Smooth muscle cell (in vitro differentiated cells): ENCODE measurements around the gene UGDH. TPM values are rescaled to one million over a fixed set of nuclear protein-coding genes. Genes with fewer than 3 reads are reported as not detected.
A peak's percentile ranks its signal among the peaks of the same experiment; 100 is the strongest.
"Not testable (repeated sequence)": the region's sequence is repeated elsewhere in the genome, so short reads cannot be mapped to it uniquely, and the experiment has no call there.

ENCODE experiments used
- DNase-seq: peaks from one replicate; lab custom pipeline; 2025; ENCODE audit not compliant: unreplicated experiment; lab: John Stamatoyannopoulos, UW
- H2AFZ ChIP-seq: fragments of 200-600 bp; sonication (generic); 2 replicates; pipeline ENCODE4 v1.6.0; 2016; ENCODE audit warnings: antibody characterized with exemption, low read depth, mild to moderate bottlenecking
- H3F3A ChIP-seq: fragments of 200-600 bp; sonication (generic); 2 replicates; pipeline ENCODE4 v1.6.0; 2017; ENCODE audit warnings: antibody characterized with exemption, low read depth
- H3K27ac ChIP-seq: fragments of 200-600 bp; sonication (generic); 2 replicates; pipeline ENCODE4 v1.5.1; 2016; ENCODE audit warnings: low read depth, mild to moderate bottlenecking
- H3K27me3 ChIP-seq: fragments of 200-600 bp; sonication (generic); 2 replicates; pipeline ENCODE4 v1.6.1; 2016; ENCODE audit warnings: low read depth, mild to moderate bottlenecking
- H3K36me3 ChIP-seq: fragments of 200-600 bp; sonication (generic); 2 replicates; pipeline ENCODE4 v1.5.1; 2016; ENCODE audit warnings: low read depth
- H3K4me1 ChIP-seq: fragments of 200-600 bp; sonication (generic); 2 replicates; pipeline ENCODE4 v1.5.1; 2016; ENCODE audit warnings: low read depth
- H3K4me2 ChIP-seq: fragments of 200-600 bp; sonication (generic); 2 replicates; pipeline ENCODE4 v1.6.0; 2016; ENCODE audit warnings: mild to moderate bottlenecking
- H3K4me3 ChIP-seq: fragments of 200-600 bp; sonication (generic); 2 replicates; pipeline ENCODE4 v1.5.1; 2016; ENCODE audit warnings: mild to moderate bottlenecking
- H3K79me2 ChIP-seq: fragments of 200-600 bp; sonication (generic); 2 replicates; pipeline ENCODE4 v1.6.0; 2016; ENCODE audit warnings: low read depth, mild to moderate bottlenecking
- H3K9ac ChIP-seq: fragments of 200-600 bp; sonication (generic); 2 replicates; pipeline ENCODE4 v1.6.0; 2016; ENCODE audit warnings: low read depth
- H3K9me3 ChIP-seq: fragments of 200-600 bp; sonication (generic); replicated peaks from 2 replicates; pipeline ENCODE4 v1.5.1; 2016; ENCODE audit warnings: low read depth
- H4K20me1 ChIP-seq: fragments of 200-600 bp; sonication (generic); 2 replicates; pipeline ENCODE4 v1.6.0; 2016; ENCODE audit warnings: low read depth
- CTCF ChIP-seq: fragments of 200-600 bp; sonication (generic); IDR thresholded peaks from 2 replicates; pipeline ENCODE4 v1.5.1; 2017; ENCODE audit warnings: borderline replicate concordance, mild to moderate bottlenecking, antibody characterized with exemption; ENCODE audit not compliant: insufficient read depth, poor library complexity, severe bottlenecking
- WGBS: methylation state at CpG from one replicate; pipeline ENCODE4 v1.1.7; 2016; ENCODE audit warnings: low lambda C conversion rate; 5-methylcytosine and 5-hydroxymethylcytosine counted together
- polyA plus RNA-seq: library from polyadenylated mRNA; unstranded; fragments of >200 nt; fragmentation: Nextera tagmentation; extraction: Ambion mirVana; gene quantifications from 2 replicates; pipeline ENCODE4 v1.2.1, GENCODE V29; 2016
- total RNA-seq: library from RNA; depleted of rRNA; stranded (reverse); fragments of >200 nt; gene quantifications from 2 replicates; pipeline ENCODE4 v1.2.3, GENCODE V29; 2014

Gene UGDH
- total and polyA plus RNA-seq, 2 experiments from 2014 or later: 98.0 to 128 TPM

GRCh38 chr4:39514888-39515401 lies 12.3 kb downstream of the UGDH start:
- Histone ChIP-seq H2AFZ (no peak overlapping the region), H3K9me3 (no peaks in the 10 kb centered on the region), H3K9ac (no peak overlapping the region), H3K27me3 (no peaks in the 10 kb centered on the region), H3F3A (no peaks in the 10 kb centered on the region), H3K4me2 (no peak overlapping the region), H3K79me2 (peaks cover 58% of the 10 kb centered on the region), H4K20me1 (peaks cover 83% of the 10 kb centered on the region), H3K4me1 (no peaks in the 10 kb centered on the region), H3K27ac (peak overlapping the region; percentile 27), H3K36me3 (peaks cover 16% of the 10 kb centered on the region), H3K4me3 (no peak overlapping the region)
- no peak for DNase-seq
- TF ChIP-seq CTCF: no peak
- WGBS: 77% methylated on average over 4 of the region's 4 CpGs

GRCh38 chr4:39514266-39514665 lies 13.0 kb downstream of the UGDH start:
- not testable (repeated sequence) for H3K9me3 ChIP-seq, H2AFZ ChIP-seq, H3K9ac ChIP-seq, H3K4me1 ChIP-seq, H3K27me3 ChIP-seq, H3K4me2 ChIP-seq, H3K4me3 ChIP-seq, H3F3A ChIP-seq, DNase-seq, H3K27ac ChIP-seq
- Histone ChIP-seq H3K36me3 (peaks cover 22% of the 10 kb centered on the region), H3K79me2 (peaks cover 51% of the 10 kb centered on the region), H4K20me1 (peaks cover 77% of the 10 kb centered on the region)
- 100% methylated on average over 1 of the region's 1 CpG for WGBS

GRCh38 chr4:39510348-39510929 lies 16.8 kb downstream of the UGDH start:
- peaks cover 14% of the 10 kb centered on the region for H3K79me2 ChIP-seq
- H3K9ac ChIP-seq: no peak overlapping the region
- no peak for TF ChIP-seq CTCF
- no peak overlapping the region for H2AFZ ChIP-seq
- WGBS: 98% methylated on average over 5 of the region's 5 CpGs
- H3K36me3 ChIP-seq: peaks cover 47% of the 10 kb centered on the region
- H3K4me3 ChIP-seq: no peak overlapping the region
- no peak overlapping the region for H3K27ac ChIP-seq
- H3K9me3 ChIP-seq: no peaks in the 10 kb centered on the region
- DNase-seq: no peak
- no peaks in the 10 kb centered on the region for H3K27me3 ChIP-seq
- no peak overlapping the region for H3K4me2 ChIP-seq
- peaks cover 52% of the 10 kb centered on the region for H4K20me1 ChIP-seq
- no peaks in the 10 kb centered on the region for H3F3A ChIP-seq
- H3K4me1 ChIP-seq: no peaks in the 10 kb centered on the region

- Histone ChIP-seq H2AFZ (no peak overlapping the region), H3K4me3 (no peak overlapping the region), H3K36me3 (peaks cover 60% of the 10 kb centered on the region), H3K27ac (no peak overlapping the region), H3K79me2 (no peaks in the 10 kb centered on the region), H3K4me1 (no peaks in the 10 kb centered on the region), H3K27me3 (no peaks in the 10 kb centered on the region), H3F3A (peaks cover 14% of the 10 kb centered on the region), H3K4me2 (no peak overlapping the region), H4K20me1 (peaks cover 35% of the 10 kb centered on the region), H3K9me3 (no peaks in the 10 kb centered on the region), H3K9ac (no peak overlapping the region)
- DNase-seq: no peak
- WGBS: 93% methylated on average over 1 of the region's 1 CpG
- no peak for TF ChIP-seq CTCF
Measured at GRCh38 chr4:39505581-39505980, 21.7 kb downstream of the UGDH start.
